BLaER1 treated with 17β-estradiol and CSF1 and Interleukin-3, amounts not matched to agents 10 nM and 100 nM (cell line): ENCODE measurements around the gene FUT8.

Experiments
- H3K27ac ChIP-seq, 11 experiments: shearing (Covaris generic); formaldehyde crosslinking; 2 replicates each; pipeline ENCODE4 v1.8.1; 2022
- H3K27me3 ChIP-seq, 11 experiments: shearing (Covaris generic); formaldehyde crosslinking; 2 replicates each; pipeline ENCODE4 v1.8.1; 2022
- H3K36me3 ChIP-seq, 11 experiments: shearing (Covaris generic); formaldehyde crosslinking; 2 replicates each; pipeline ENCODE4 v1.8.1; 2022
- H3K4me1 ChIP-seq, 10 experiments: shearing (Covaris generic); formaldehyde crosslinking; 2 replicates each; pipeline ENCODE4 v1.8.1; 2022
- H3K4me2 ChIP-seq, 11 experiments: shearing (Covaris generic); formaldehyde crosslinking; 2 replicates each; pipeline ENCODE4 v1.8.1; 2022
- H3K4me3 ChIP-seq, 10 experiments: shearing (Covaris generic); formaldehyde crosslinking; 2 replicates each; pipeline ENCODE4 v1.8.1; 2022
- H3K9ac ChIP-seq, 11 experiments: shearing (Covaris generic); formaldehyde crosslinking; 2 replicates each; pipeline ENCODE4 v1.8.1; 2022
- H3K9me3 ChIP-seq, 11 experiments: shearing (Covaris generic); formaldehyde crosslinking; replicated peaks in 1 of 11; 2 replicates each; pipeline ENCODE4 v1.8.1; 2022
- H4K20me1 ChIP-seq, 11 experiments: shearing (Covaris generic); formaldehyde crosslinking; 2 replicates each; pipeline ENCODE4 v1.8.1; 2022
- Cebpa-rat ChIP-seq, 11 experiments: shearing (Covaris generic); IDR thresholded peaks; 2 replicates each; pipeline ENCODE4 v1.8.1; 2022

FUT8 gene

GRCh38 chr14:65486863-65487262 lies 74.3 kb downstream of the FUT8 start:
- Histone ChIP-seq H4K20me1 (peaks cover 0 to 25% (median 0%) of the 10 kb centered on the region in 11 experiments; a peak in 4 of 22 replicates), H3K4me2 (no peak overlapping the region), H3K36me3 (peaks cover 0 to 13% (median 0%) of the 10 kb centered on the region in 11 experiments; a peak in 3 of 22 replicates), H3K27me3 (no peaks in the 10 kb centered on the region), H3K9me3 (peaks cover 0 to 4% (median 2%) of the 10 kb centered on the region in 11 experiments; a peak in 11 of 22 replicates), H3K4me1 (no peaks in the 10 kb centered on the region), H3K27ac (no peak overlapping the region), H3K4me3 (no peak overlapping the region), H3K9ac (no peak overlapping the region)
- no peak for TF ChIP-seq Cebpa-rat (IDR thresholded peaks at IDR 0.05)

- Histone ChIP-seq H3K4me1 (peaks cover 0 to 4% (median 0%) of the 10 kb centered on the region in 10 experiments; a peak in 3 of 20 replicates), H4K20me1 (peaks cover 0 to 19% (median 0%) of the 10 kb centered on the region in 11 experiments; a peak in 4 of 22 replicates), H3K9me3 (peaks cover 6 to 14% (median 10%) of the 10 kb centered on the region in 11 experiments; a peak in 18 of 22 replicates), H3K36me3 (peaks cover 0 to 11% (median 0%) of the 10 kb centered on the region in 11 experiments; a peak in 3 of 22 replicates), H3K4me3 (no peak overlapping the region), H3K4me2 (no peak overlapping the region), H3K9ac (no peak overlapping the region), H3K27ac (no peak overlapping the region), H3K27me3 (no peaks in the 10 kb centered on the region)
- no peak for TF ChIP-seq Cebpa-rat (IDR thresholded peaks at IDR 0.05)
Measured at GRCh38 chr14:65487783-65488494, 75.4 kb downstream of the FUT8 start.

- H3K27ac ChIP-seq: no peak overlapping the region
Measured at GRCh38 chr14:65491274-65491673, 78.7 kb downstream of the FUT8 start.

GRCh38 chr14:65492266-65492665 lies 79.7 kb downstream of the FUT8 start:
- H3K9me3 ChIP-seq: peaks cover 22 to 37% (median 27%) of the 10 kb centered on the region in 11 experiments
- peaks cover 0 to 17% (median 7%) of the 10 kb centered on the region in 11 experiments; a peak in 9 of 22 replicates for H3K36me3 ChIP-seq
- H3K4me1 ChIP-seq: peaks cover 0 to 4% (median 0%) of the 10 kb centered on the region in 10 experiments; a peak in 3 of 20 replicates
- H3K27me3 ChIP-seq: no peaks in the 10 kb centered on the region
- no peak overlapping the region for H3K27ac ChIP-seq
- no peak for TF ChIP-seq Cebpa-rat (IDR thresholded peaks at IDR 0.05)
- no peak overlapping the region for H3K4me2 ChIP-seq
- H3K9ac ChIP-seq: no peak overlapping the region
- H4K20me1 ChIP-seq: peaks cover 0 to 9% (median 0%) of the 10 kb centered on the region in 11 experiments; a peak in 3 of 22 replicates
- no peak overlapping the region for H3K4me3 ChIP-seq

More at GRCh38 chr14:65491274-65491673, 78.7 kb downstream of the FUT8 start:
- Histone ChIP-seq H3K36me3 (peaks cover 0 to 11% (median 4%) of the 10 kb centered on the region in 11 experiments; a peak in 8 of 22 replicates), H3K4me1 (peaks cover 0 to 4% (median 0%) of the 10 kb centered on the region in 10 experiments; a peak in 3 of 20 replicates), H3K4me2 (no peak overlapping the region), H3K9me3 (peaks cover 13 to 28% (median 20%) of the 10 kb centered on the region in 11 experiments), H4K20me1 (peaks cover 0 to 9% (median 0%) of the 10 kb centered on the region in 11 experiments; a peak in 3 of 22 replicates), H3K27me3 (no peaks in the 10 kb centered on the region), H3K9ac (no peak overlapping the region), H3K4me3 (no peak overlapping the region)
- no peak for TF ChIP-seq Cebpa-rat (IDR thresholded peaks at IDR 0.05)

GRCh38 chr14:65495196-65495595 lies 82.7 kb downstream of the FUT8 start:
- Histone ChIP-seq H3K9me3 (peaks cover 22 to 37% (median 27%) of the 10 kb centered on the region in 11 experiments), H3K4me2 (no peak overlapping the region), H3K4me1 (peaks cover 0 to 4% (median 0%) of the 10 kb centered on the region in 10 experiments; a peak in 3 of 20 replicates), H3K36me3 (peaks cover 0 to 17% (median 7%) of the 10 kb centered on the region in 11 experiments; a peak in 9 of 22 replicates), H3K27me3 (no peaks in the 10 kb centered on the region), H3K27ac (no peak overlapping the region), H3K4me3 (no peak overlapping the region), H4K20me1 (no peaks in the 10 kb centered on the region; a peak in 1 of 22 replicates), H3K9ac (no peak overlapping the region)
- TF ChIP-seq Cebpa-rat (IDR thresholded peaks at IDR 0.05): no peak

GRCh38 chr14:65496178-65496993 lies 83.9 kb downstream of the FUT8 start:
- no peak overlapping the region for H3K4me3 ChIP-seq
- H3K27me3 ChIP-seq: no peaks in the 10 kb centered on the region
- no peaks in the 10 kb centered on the region; a peak in 1 of 22 replicates for H4K20me1 ChIP-seq
- H3K4me1 ChIP-seq: peaks cover 0 to 4% (median 0%) of the 10 kb centered on the region in 10 experiments; a peak in 3 of 20 replicates
- peaks cover 22 to 37% (median 27%) of the 10 kb centered on the region in 11 experiments for H3K9me3 ChIP-seq
- H3K27ac ChIP-seq: no peak overlapping the region
- TF ChIP-seq Cebpa-rat (IDR thresholded peaks at IDR 0.05): no peak
- peaks cover 0 to 16% (median 7%) of the 10 kb centered on the region in 11 experiments; a peak in 7 of 22 replicates for H3K36me3 ChIP-seq
- H3K9ac ChIP-seq: no peak overlapping the region
- H3K4me2 ChIP-seq: no peak overlapping the region

GRCh38 chr14:65499138-65499537 lies 86.6 kb downstream of the FUT8 start:
- Histone ChIP-seq H3K9ac (no peak overlapping the region), H3K36me3 (peaks cover 0 to 12% (median 7%) of the 10 kb centered on the region in 11 experiments; a peak in 7 of 22 replicates), H4K20me1 (0 out of 22 replicates have a peak, but pooled peaks cover 0 to 7% (median 0%) of the 10 kb centered on the region in 11 experiments), H3K27ac (no peak overlapping the region), H3K4me1 (peaks cover 0 to 12% (median 0%) of the 10 kb centered on the region in 10 experiments; a peak in 3 of 20 replicates), H3K27me3 (no peaks in the 10 kb centered on the region), H3K9me3 (peaks cover 13 to 26% (median 20%) of the 10 kb centered on the region in 11 experiments), H3K4me3 (no peak overlapping the region), H3K4me2 (no peak overlapping the region)
- no peak for TF ChIP-seq Cebpa-rat (IDR thresholded peaks at IDR 0.05)

- Histone ChIP-seq H3K9ac (no peak overlapping the region), H3K4me3 (no peak overlapping the region), H4K20me1 (peaks cover 0 to 7% (median 0%) of the 10 kb centered on the region in 11 experiments; a peak in 1 of 22 replicates), H3K36me3 (peaks cover 0 to 12% (median 7%) of the 10 kb centered on the region in 11 experiments; a peak in 7 of 22 replicates), H3K27me3 (no peaks in the 10 kb centered on the region), H3K4me2 (no peak overlapping the region), H3K27ac (no peak overlapping the region), H3K9me3 (peaks cover 13 to 23% (median 16%) of the 10 kb centered on the region in 11 experiments), H3K4me1 (peaks cover 0 to 12% (median 0%) of the 10 kb centered on the region in 10 experiments; a peak in 3 of 20 replicates)
- no peak for TF ChIP-seq Cebpa-rat (IDR thresholded peaks at IDR 0.05)
Measured at GRCh38 chr14:65500075-65500474, 87.5 kb downstream of the FUT8 start.
